ENCODE results near the gene TMEM214. TPM values are rescaled to one million over a fixed set of nuclear protein-coding genes. Genes with fewer than 3 reads are reported as not detected.

TMEM214 gene
- total RNA-seq, 2 experiments from 2014 or later = 22.0 to 24.6 TPM

DNA sequence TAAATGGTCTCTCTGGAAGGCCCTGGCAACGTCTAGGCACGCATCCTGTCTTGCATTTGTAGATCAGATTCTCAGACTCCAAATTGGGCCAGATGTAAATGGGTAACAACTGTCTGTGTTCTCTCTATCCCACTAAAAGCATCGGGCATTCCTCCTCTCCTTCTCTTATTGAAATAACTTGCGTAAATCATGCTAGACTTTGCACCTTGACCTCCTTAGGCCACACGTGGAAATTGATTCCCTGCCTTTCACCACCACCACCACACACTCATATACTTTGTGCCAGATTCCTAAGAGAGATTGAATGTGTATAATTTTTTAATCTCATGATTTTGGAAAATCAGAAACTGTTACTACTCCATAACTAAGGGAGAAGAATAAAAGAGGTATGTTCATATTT lies 41.0 kb upstream of the TMEM214 start:
- no peaks in the 10 kb centered on the region for H3K27me3 Mint-ChIP-seq
- H3K4me3 Mint-ChIP-seq = no peak overlapping the region
- intact Hi-C loops (cut with DNase I, micrococcal nuclease) = no loop called here
- H3K9me3 Mint-ChIP-seq = no peaks in the 10 kb centered on the region
- no peak for DNase-seq
- no peaks in the 10 kb centered on the region for H3K36me3 Mint-ChIP-seq (ENCODE audit: low read depth)
- H3K9me3 ChIP-seq (ENCODE audit: control insufficient read depth in 1 of 2, insufficient read depth in 1 of 2, low read length in 2 of 2) = no peaks in the 10 kb centered on the region
- TF ChIP-seq, protein P1, sequence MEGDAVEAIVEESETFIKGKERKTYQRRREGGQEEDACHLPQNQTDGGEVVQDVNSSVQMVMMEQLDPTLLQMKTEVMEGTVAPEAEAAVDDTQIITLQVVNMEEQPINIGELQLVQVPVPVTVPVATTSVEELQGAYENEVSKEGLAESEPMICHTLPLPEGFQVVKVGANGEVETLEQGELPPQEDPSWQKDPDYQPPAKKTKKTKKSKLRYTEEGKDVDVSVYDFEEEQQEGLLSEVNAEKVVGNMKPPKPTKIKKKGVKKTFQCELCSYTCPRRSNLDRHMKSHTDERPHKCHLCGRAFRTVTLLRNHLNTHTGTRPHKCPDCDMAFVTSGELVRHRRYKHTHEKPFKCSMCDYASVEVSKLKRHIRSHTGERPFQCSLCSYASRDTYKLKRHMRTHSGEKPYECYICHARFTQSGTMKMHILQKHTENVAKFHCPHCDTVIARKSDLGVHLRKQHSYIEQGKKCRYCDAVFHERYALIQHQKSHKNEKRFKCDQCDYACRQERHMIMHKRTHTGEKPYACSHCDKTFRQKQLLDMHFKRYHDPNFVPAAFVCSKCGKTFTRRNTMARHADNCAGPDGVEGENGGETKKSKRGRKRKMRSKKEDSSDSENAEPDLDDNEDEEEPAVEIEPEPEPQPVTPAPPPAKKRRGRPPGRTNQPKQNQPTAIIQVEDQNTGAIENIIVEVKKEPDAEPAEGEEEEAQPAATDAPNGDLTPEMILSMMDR (IDR thresholded peaks at IDR 0.05) = no peak
- no peaks in the 10 kb centered on the region for H3K4me1 ChIP-seq (ENCODE audit: insufficient read depth, low read length)
- no peak overlapping the region for H3K4me3 ChIP-seq (ENCODE audit: low read length)
- no peak overlapping the region for H3K27ac ChIP-seq (ENCODE audit: low read depth in 1 of 2, low read length in 2 of 2)
- no peak overlapping the region for H3K27ac Mint-ChIP-seq
- ATAC-seq (ENCODE audit: poor library complexity) = no peak
- ChIA-PET POLR2A (no interaction called here), CTCF (no interaction called here)
- H3K36me3 ChIP-seq (ENCODE audit: insufficient read depth, low read length) = no peaks in the 10 kb centered on the region
- no peaks in the 10 kb centered on the region for H3K4me1 Mint-ChIP-seq (ENCODE audit: low read depth)
- no peaks in the 10 kb centered on the region for H3K27me3 ChIP-seq (ENCODE audit: control insufficient read depth in 1 of 2, insufficient read depth in 2 of 2, low read length in 2 of 2)

DNA sequence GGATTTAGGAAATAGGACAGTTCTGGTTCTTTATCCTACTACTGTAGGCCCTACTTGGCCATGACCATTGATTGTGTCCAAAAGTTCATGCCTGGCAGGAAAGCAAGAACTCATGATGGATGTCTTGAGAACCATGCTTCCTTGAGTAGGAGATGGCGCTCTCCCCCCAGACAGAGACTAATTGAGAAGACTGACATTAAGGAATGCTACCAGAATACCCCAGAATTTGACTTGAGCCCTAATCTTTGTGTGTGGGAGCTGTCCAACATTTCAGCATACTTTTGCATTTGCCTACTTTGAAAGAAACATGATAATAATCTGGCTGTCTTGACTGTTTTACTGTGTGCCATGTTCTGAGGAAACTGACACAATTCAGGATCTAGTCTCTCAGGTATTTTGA lies 39.0 kb upstream of the TMEM214 start:
- Histone ChIP-seq H3K36me3 (ENCODE audit: insufficient read depth, low read length) (no peaks in the 10 kb centered on the region), H3K4me1 (ENCODE audit: insufficient read depth, low read length) (no peaks in the 10 kb centered on the region), H3K9me3 (ENCODE audit: control insufficient read depth in 1 of 2, insufficient read depth in 1 of 2, low read length in 2 of 2) (no peaks in the 10 kb centered on the region), H3K27ac (ENCODE audit: low read depth in 1 of 2, low read length in 2 of 2) (no peak overlapping the region), H3K27me3 (ENCODE audit: control insufficient read depth in 1 of 2, insufficient read depth in 2 of 2, low read length in 2 of 2) (no peaks in the 10 kb centered on the region), H3K4me3 (ENCODE audit: low read length) (no peak overlapping the region)
- no peak for DNase-seq
- no peak for ATAC-seq (ENCODE audit: poor library complexity)
- Mint-ChIP-seq H3K4me1 (ENCODE audit: low read depth) (no peaks in the 10 kb centered on the region), H3K9me3 (no peaks in the 10 kb centered on the region), H3K36me3 (ENCODE audit: low read depth) (no peaks in the 10 kb centered on the region), H3K4me3 (no peak overlapping the region), H3K27me3 (peaks cover 9% of the 10 kb centered on the region), H3K27ac (no peak overlapping the region)
- TF ChIP-seq, protein P1 (IDR thresholded peaks at IDR 0.05) = no peak
- POLR2A ChIA-PET = no interaction called here
- CTCF ChIA-PET = interaction anchor here (1.0 to 3.2 kb wide), 2 partner anchors 11 to 23 kb away, joined by 4 to 10 read pairs; no protein-coding TSS in a partner anchor
- intact Hi-C loops (cut with DNase I, micrococcal nuclease) = no loop called here

DNA sequence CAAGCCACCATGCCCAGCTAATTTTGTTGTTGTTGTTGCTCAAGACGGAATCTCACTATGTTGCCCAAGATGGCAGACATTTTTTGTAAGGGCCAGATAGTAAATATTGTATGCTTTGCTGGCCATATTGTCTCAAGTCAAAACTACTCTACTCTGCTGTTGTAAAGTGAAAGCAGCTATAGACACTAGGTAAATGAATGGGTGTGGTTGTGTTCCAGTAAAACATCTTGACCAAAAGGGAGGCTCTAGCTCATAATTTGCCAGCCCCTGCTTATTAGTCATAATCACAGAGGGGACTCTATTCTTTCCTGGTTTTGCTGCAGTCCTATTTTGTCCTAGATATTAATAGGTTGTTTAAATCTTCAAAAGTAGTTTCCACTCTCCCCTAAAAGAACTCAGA lies 37.8 kb upstream of the TMEM214 start:
- Mint-ChIP-seq H3K27ac (no peak overlapping the region), H3K4me3 (no peak overlapping the region), H3K27me3 (peaks cover 14% of the 10 kb centered on the region), H3K36me3 (ENCODE audit: low read depth) (no peaks in the 10 kb centered on the region), H3K9me3 (no peaks in the 10 kb centered on the region), H3K4me1 (ENCODE audit: low read depth) (no peaks in the 10 kb centered on the region)
- Histone ChIP-seq H3K36me3 (ENCODE audit: insufficient read depth, low read length) (no peaks in the 10 kb centered on the region), H3K4me3 (ENCODE audit: low read length) (no peak overlapping the region), H3K27me3 (ENCODE audit: control insufficient read depth in 1 of 2, insufficient read depth in 2 of 2, low read length in 2 of 2) (no peaks in the 10 kb centered on the region), H3K9me3 (ENCODE audit: control insufficient read depth in 1 of 2, insufficient read depth in 1 of 2, low read length in 2 of 2) (no peaks in the 10 kb centered on the region), H3K27ac (ENCODE audit: low read depth in 1 of 2, low read length in 2 of 2) (no peak overlapping the region), H3K4me1 (ENCODE audit: insufficient read depth, low read length) (no peaks in the 10 kb centered on the region)
- DNase-seq (no peak), ATAC-seq (ENCODE audit: poor library complexity) (no peak)
- intact Hi-C loops (cut with DNase I, micrococcal nuclease) = no loop called here
- TF ChIP-seq, protein P1 (IDR thresholded peaks at IDR 0.05) = no peak
- CTCF ChIA-PET = interaction anchor here (0.9 to 3.2 kb wide), 3 partner anchors 9 to 22 kb away, joined by 3 to 10 read pairs (median 4); no protein-coding TSS in a partner anchor
- POLR2A ChIA-PET = no interaction called here

Measured in CD4-positive, alpha-beta T cell (primary cell).